Spleen (tissue), 7 donors: Measurements from ENCODE around the gene FAM89A.

Experiments
- CTCF ChIP-seq, 11 experiments: fragments of 200-600 bp in 7 of 11; fragments of 450-650 bp in 4 of 11; sonication (generic) in 4 of 11; IDR thresholded peaks in 8 of 11; conservative IDR thresholded peaks in 3 of 11; 1 replicate in 7 of 11; 2 replicates in 4 of 11; pipeline versions ENCODE4 v1.4.0 to v1.8.0; 2016 to 2021; ENCODE audit warnings: antibody characterized with exemption in 11 of 11, inconsistent platforms in 4 of 11, mild to moderate bottlenecking in 1 of 11
- POLR2AphosphoS5 ChIP-seq, 3 donors: sonication (generic); formaldehyde crosslinking; IDR thresholded peaks; one replicate each; pipeline ENCODE4 v1.5.1; 2017; ENCODE audit warnings: antibody characterized with exemption in 3 of 3
- donor health status: DM: no; HTN: no; CAD: no; lungs with moderate emphysema.
- donor health status: DM: no; HTN: no; CAD: no.
- donor health status: DM: no; HTN: no; CAD: no.

GRCh38 chr1:231020816-231021215 is 19.2 kb downstream of the FAM89A start:
- TF ChIP-seq CTCF (IDR thresholded peaks at IDR 0.05 in 8 of 11, conservative IDR thresholded peaks at IDR 0.05 in 3 of 11) (no peak), POLR2AphosphoS5 (IDR thresholded peaks at IDR 0.05) (no peak)
